ENCODE measurements around the gene SLC8A1. TPM values are rescaled to one million over a fixed set of nuclear protein-coding genes. Genes with fewer than 3 reads are reported as not detected.

The SLC8A1 gene
- total and polyA plus RNA-seq, 2 donors, result 0.46 to 20.4 TPM

DNA sequence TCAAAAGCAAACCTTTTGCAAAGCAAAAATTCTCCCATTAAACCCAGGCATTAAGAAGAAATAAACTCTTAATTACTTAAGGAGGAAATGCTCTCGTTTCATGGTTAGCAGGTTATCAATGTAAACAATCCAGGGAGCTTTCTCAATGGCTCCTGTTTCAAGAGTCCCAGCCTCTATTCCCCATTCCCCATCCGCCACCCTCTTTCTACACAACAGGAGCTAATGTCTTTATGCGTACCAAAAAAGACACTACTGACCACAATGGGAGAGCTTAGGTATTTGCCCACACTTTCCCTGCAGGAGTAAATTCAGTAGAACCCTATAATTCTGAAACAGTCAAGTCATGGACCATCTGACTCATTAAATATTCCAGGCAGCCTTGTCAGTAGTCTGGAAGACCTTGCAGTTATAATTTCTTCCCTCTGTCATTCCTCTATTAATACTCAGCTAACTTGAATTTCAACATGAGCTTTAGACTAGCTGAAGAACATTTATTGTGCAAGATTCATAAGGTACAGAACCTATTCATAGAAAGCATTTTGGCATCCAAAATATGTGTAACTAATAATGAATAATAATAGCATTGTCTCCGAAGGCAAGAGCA is 48.6 kb downstream of the SLC8A1 start:
- no peak for DNase-seq (ENCODE audit: low read depth in 6 of 9, low spot score in 9 of 9)
- Histone ChIP-seq H3K4me3 (ENCODE audit: low read length in 2 of 2) (no peak overlapping the region), H3K4me1 (ENCODE audit: control insufficient read depth in 2 of 2, insufficient read depth in 2 of 2, low read length in 2 of 2) (no peaks in the 10 kb centered on the region), H3K27me3 (ENCODE audit: control insufficient read depth in 2 of 2, insufficient read depth in 1 of 2, low read length in 1 of 2) (no peaks in the 10 kb centered on the region), H3K36me3 (ENCODE audit: control insufficient read depth in 2 of 2, insufficient read depth in 2 of 2, low read length in 1 of 2) (no peaks in the 10 kb centered on the region), H3K27ac (ENCODE audit: low read depth in 1 of 2, low read length in 1 of 2) (no peak overlapping the region), H3K9me3 (ENCODE audit: control insufficient read depth in 2 of 2, insufficient read depth in 1 of 2, low read length in 1 of 2) (no peaks in the 10 kb centered on the region)
- WGBS, result 98% methylated on average over 4 of the region's 4 CpGs

DNA sequence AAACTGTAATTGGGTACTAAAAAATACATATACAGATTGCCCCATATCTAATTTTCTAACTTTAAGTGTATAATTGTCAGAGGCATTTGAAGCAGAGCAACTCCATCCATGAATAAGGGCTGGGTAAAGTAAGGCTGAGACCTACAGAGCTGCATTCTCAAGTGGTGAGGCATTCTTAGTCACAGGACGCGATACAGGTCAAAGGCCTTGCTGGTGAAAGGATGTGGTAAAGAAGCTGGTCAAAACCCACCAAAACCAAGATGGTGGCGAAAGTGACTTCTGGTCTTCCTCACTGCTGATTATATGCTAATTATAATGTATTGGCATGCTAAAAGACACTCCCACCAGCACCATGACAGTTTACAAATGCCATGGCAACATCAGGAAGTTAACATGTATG is 50.0 kb downstream of the SLC8A1 start:
- no peaks in the 10 kb centered on the region for H3K4me1 ChIP-seq (ENCODE audit: control insufficient read depth in 2 of 2, insufficient read depth in 2 of 2, low read length in 2 of 2)
- H3K4me3 ChIP-seq (ENCODE audit: low read length in 2 of 2), result no peak overlapping the region
- WGBS, result 96% methylated on average over 3 of the region's 3 CpGs
- no peak overlapping the region for H3K27ac ChIP-seq (ENCODE audit: low read depth in 1 of 2, low read length in 1 of 2)
- no peaks in the 10 kb centered on the region for H3K36me3 ChIP-seq (ENCODE audit: control insufficient read depth in 2 of 2, insufficient read depth in 2 of 2, low read length in 1 of 2)
- DNase-seq (ENCODE audit: low read depth in 6 of 9, low spot score in 9 of 9), result no peak
- no peaks in the 10 kb centered on the region for H3K9me3 ChIP-seq (ENCODE audit: control insufficient read depth in 2 of 2, insufficient read depth in 1 of 2, low read length in 1 of 2)
- no peaks in the 10 kb centered on the region for H3K27me3 ChIP-seq (ENCODE audit: control insufficient read depth in 2 of 2, insufficient read depth in 1 of 2, low read length in 1 of 2)

DNA sequence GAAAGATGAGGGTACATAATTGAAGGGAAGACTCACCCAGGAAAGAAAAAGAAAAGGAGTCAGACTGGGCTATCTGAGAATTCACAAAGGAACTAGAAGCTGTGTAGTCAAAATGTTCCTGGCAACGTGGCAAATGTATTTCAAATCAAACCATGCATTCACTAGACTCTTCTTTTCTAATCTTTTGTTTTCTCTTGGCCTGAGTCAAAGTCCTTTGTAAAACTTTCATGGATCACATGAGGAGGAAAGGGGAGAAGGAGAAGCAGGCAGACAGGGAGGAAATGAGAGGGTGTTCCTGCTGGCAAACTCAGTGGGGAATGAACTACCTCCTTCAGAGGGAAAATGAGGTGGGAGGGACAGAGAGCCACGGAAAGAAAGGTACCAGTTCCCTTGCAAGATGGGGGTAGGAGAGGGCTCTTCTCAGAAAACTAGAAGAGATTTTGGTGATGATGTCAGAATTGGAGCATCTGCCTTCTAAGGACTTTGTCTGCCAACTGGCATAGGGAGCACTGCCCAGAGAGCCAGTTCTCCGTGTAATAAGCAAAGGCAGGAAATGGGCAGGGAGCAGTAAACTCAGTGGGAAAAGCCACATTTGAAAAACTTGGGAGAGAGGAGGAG is 51.4 kb downstream of the SLC8A1 start:
- no peak overlapping the region for H3K27ac ChIP-seq (ENCODE audit: low read depth in 1 of 2, low read length in 1 of 2)
- H3K4me3 ChIP-seq (ENCODE audit: low read length in 2 of 2), result no peak overlapping the region
- no peaks in the 10 kb centered on the region for H3K36me3 ChIP-seq (ENCODE audit: control insufficient read depth in 2 of 2, insufficient read depth in 2 of 2, low read length in 1 of 2)
- WGBS, result 78% methylated on average over 3 of the region's 3 CpGs
- DNase-seq (ENCODE audit: low read depth in 6 of 9, low spot score in 9 of 9), result no peak
- no peaks in the 10 kb centered on the region for H3K27me3 ChIP-seq (ENCODE audit: control insufficient read depth in 2 of 2, insufficient read depth in 1 of 2, low read length in 1 of 2)
- H3K9me3 ChIP-seq (ENCODE audit: control insufficient read depth in 2 of 2, insufficient read depth in 1 of 2, low read length in 1 of 2), result no peaks in the 10 kb centered on the region
- no peaks in the 10 kb centered on the region for H3K4me1 ChIP-seq (ENCODE audit: control insufficient read depth in 2 of 2, insufficient read depth in 2 of 2, low read length in 2 of 2)

DNA sequence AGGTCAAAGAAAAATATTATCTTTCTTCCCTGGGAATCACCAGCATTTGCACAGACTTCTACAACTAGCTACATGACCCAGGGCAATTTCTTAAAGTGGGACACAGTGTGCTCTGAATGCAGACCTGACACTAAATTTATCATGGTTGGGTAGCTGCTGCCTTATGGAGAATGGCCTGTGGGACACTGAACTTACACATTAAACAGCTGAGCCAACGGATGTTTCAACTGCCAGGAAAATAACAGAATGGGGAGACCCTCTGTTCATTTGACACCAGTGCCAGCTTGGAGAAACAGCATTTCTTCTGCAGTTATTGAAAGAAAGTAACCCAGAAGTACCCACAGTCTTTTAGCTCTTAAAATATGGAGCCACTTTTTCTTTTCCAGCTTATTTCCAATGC is 54.1 kb downstream of the SLC8A1 start:
- Histone ChIP-seq H3K4me1 (ENCODE audit: control insufficient read depth in 2 of 2, insufficient read depth in 2 of 2, low read length in 2 of 2) (no peaks in the 10 kb centered on the region), H3K4me3 (ENCODE audit: low read length in 2 of 2) (no peak overlapping the region), H3K9me3 (ENCODE audit: control insufficient read depth in 2 of 2, insufficient read depth in 1 of 2, low read length in 1 of 2) (no peaks in the 10 kb centered on the region), H3K36me3 (ENCODE audit: control insufficient read depth in 2 of 2, insufficient read depth in 2 of 2, low read length in 1 of 2) (no peaks in the 10 kb centered on the region), H3K27me3 (ENCODE audit: control insufficient read depth in 2 of 2, insufficient read depth in 1 of 2, low read length in 1 of 2) (no peaks in the 10 kb centered on the region), H3K27ac (ENCODE audit: low read depth in 1 of 2, low read length in 1 of 2) (no peak overlapping the region)
- 100% methylated on average over 1 of the region's 1 CpG for WGBS
- DNase-seq (ENCODE audit: low read depth in 6 of 9, low spot score in 9 of 9), result no peak

DNA sequence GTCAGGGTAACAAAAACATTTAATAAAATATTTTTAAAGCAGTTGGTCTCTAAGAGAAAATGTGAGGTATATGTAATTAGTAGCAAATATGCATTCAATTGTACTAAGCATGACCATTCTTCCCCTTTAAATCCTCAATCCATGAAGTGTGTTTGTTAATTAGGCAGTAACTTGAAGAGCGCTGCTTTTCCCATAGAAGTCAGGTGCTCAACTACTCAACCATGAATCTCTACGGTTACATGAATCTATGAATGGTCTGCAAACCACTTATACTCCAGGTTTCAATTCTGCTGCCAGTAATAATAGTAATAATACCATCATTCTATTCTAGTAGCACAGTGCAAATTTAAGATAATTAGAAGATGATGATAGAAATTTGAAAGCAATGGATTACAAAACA is 55.8 kb downstream of the SLC8A1 start:
- DNase-seq (ENCODE audit: low read depth in 6 of 9, low spot score in 9 of 9), result no peak
- 90% methylated on average over 2 of the region's 2 CpGs for WGBS
- Histone ChIP-seq H3K4me3 (ENCODE audit: low read length in 2 of 2) (no peak overlapping the region), H3K27me3 (ENCODE audit: control insufficient read depth in 2 of 2, insufficient read depth in 1 of 2, low read length in 1 of 2) (no peaks in the 10 kb centered on the region), H3K9me3 (ENCODE audit: control insufficient read depth in 2 of 2, insufficient read depth in 1 of 2, low read length in 1 of 2) (no peaks in the 10 kb centered on the region), H3K27ac (ENCODE audit: low read depth in 1 of 2, low read length in 1 of 2) (no peak overlapping the region), H3K4me1 (ENCODE audit: control insufficient read depth in 2 of 2, insufficient read depth in 2 of 2, low read length in 2 of 2) (no peaks in the 10 kb centered on the region), H3K36me3 (ENCODE audit: control insufficient read depth in 2 of 2, insufficient read depth in 2 of 2, low read length in 1 of 2) (no peaks in the 10 kb centered on the region)

DNA sequence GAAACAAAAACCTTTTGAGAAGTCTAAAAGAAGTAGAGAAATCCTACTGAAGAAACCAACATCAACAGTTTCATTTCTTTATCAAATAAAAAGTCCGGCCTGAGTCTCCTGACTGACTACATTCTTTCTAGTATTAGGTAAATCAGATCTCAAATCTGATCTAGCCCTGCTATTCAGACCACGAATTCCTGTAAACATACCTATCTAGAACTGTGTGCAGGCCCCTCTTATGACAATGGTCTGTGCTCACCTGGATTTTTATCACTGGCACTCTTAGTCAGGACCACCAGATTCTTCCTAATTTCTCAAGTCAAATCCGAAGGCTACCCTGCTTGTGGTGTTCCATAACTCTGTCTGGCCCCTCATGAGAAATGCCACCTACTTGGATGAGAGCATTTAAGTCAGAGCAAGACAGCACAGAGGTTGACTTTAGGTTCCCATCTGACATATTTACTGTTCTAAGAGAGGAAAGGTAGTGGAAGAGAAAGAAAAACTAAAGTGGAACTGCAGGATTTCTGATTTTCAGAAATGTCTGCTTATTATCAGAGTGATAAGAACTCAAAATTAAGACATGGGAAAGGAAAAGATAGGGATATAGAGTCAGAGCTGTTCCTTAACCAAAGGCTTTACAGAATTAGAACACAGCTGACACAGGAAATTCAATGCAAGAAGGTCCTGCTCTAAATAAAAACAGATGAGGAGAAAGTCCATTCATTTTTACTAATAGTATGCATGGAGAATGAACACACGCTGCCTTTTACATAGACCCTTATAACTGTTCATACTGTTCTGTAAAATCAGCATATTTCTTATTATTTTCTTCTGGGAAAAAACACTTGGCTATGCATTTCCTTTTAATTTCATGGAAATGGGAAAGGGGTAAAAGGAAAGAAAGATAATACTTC is 56.5 kb downstream of the SLC8A1 start:
- no peaks in the 10 kb centered on the region for H3K4me1 ChIP-seq (ENCODE audit: control insufficient read depth in 2 of 2, insufficient read depth in 2 of 2, low read length in 2 of 2)
- no peak overlapping the region for H3K4me3 ChIP-seq (ENCODE audit: low read length in 2 of 2)
- no peak overlapping the region for H3K27ac ChIP-seq (ENCODE audit: low read depth in 1 of 2, low read length in 1 of 2)
- no peak for DNase-seq (ENCODE audit: low read depth in 6 of 9, low spot score in 9 of 9)
- no peaks in the 10 kb centered on the region for H3K27me3 ChIP-seq (ENCODE audit: control insufficient read depth in 2 of 2, insufficient read depth in 1 of 2, low read length in 1 of 2)
- H3K9me3 ChIP-seq (ENCODE audit: control insufficient read depth in 2 of 2, insufficient read depth in 1 of 2, low read length in 1 of 2), result no peaks in the 10 kb centered on the region
- 93% methylated on average over 4 of the region's 4 CpGs for WGBS
- no peaks in the 10 kb centered on the region for H3K36me3 ChIP-seq (ENCODE audit: control insufficient read depth in 2 of 2, insufficient read depth in 2 of 2, low read length in 1 of 2)

DNA sequence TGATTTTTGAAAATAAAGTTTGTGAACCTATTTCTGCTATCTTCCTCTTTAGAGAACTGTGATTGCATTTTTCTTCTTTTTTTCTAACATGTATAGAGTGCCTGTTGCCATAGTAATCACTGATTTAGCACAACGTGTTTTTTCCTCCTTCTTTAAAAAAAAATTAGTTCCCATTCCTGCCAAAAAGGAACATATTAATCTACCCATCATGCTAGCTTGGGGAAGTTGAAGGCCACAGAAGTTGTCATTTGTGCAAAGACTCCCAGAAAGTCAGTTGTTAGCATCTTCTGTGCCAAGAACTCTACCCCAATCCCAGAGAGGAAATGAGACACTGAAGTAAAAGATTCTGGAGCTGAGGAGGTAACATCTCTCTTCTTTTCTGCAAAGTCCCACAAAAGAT is 57.3 kb downstream of the SLC8A1 start:
- no peaks in the 10 kb centered on the region for H3K36me3 ChIP-seq (ENCODE audit: control insufficient read depth in 2 of 2, insufficient read depth in 2 of 2, low read length in 1 of 2)
- DNase-seq (ENCODE audit: low read depth in 6 of 9, low spot score in 9 of 9), result no peak
- no peaks in the 10 kb centered on the region for H3K27me3 ChIP-seq (ENCODE audit: control insufficient read depth in 2 of 2, insufficient read depth in 1 of 2, low read length in 1 of 2)
- H3K27ac ChIP-seq (ENCODE audit: low read depth in 1 of 2, low read length in 1 of 2), result no peak overlapping the region
- H3K9me3 ChIP-seq (ENCODE audit: control insufficient read depth in 2 of 2, insufficient read depth in 1 of 2, low read length in 1 of 2), result no peaks in the 10 kb centered on the region
- WGBS, result 30% methylated on average over 1 of the region's 1 CpG
- no peak overlapping the region for H3K4me3 ChIP-seq (ENCODE audit: low read length in 2 of 2)
- H3K4me1 ChIP-seq (ENCODE audit: control insufficient read depth in 2 of 2, insufficient read depth in 2 of 2, low read length in 2 of 2), result no peaks in the 10 kb centered on the region

DNA sequence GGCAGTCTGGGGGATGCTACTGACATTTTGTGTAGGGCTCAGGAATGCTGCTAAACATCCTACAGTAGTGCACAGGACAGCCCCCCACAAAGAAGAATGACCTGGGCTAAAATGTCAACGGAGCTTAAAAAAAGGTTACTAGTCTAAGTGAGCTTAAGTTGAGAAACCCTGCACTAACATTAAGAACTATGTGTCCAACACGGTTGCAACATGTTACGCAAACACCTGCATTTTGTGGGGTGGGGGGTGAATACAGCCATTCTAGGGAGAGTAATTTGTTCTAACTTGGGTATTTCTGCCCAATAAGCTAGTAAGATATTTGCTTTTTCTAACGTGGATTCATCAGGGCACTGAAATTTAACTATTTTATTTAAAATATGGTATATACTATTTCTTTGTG is 57.9 kb downstream of the SLC8A1 start:
- H3K4me1 ChIP-seq (ENCODE audit: control insufficient read depth in 2 of 2, insufficient read depth in 2 of 2, low read length in 2 of 2), result no peaks in the 10 kb centered on the region
- no peak overlapping the region for H3K4me3 ChIP-seq (ENCODE audit: low read length in 2 of 2)
- DNase-seq (ENCODE audit: low read depth in 6 of 9, low spot score in 9 of 9), result no peak
- no peaks in the 10 kb centered on the region for H3K36me3 ChIP-seq (ENCODE audit: control insufficient read depth in 2 of 2, insufficient read depth in 2 of 2, low read length in 1 of 2)
- no peak overlapping the region for H3K27ac ChIP-seq (ENCODE audit: low read depth in 1 of 2, low read length in 1 of 2)
- 94% methylated on average over 4 of the region's 4 CpGs for WGBS
- no peaks in the 10 kb centered on the region for H3K9me3 ChIP-seq (ENCODE audit: control insufficient read depth in 2 of 2, insufficient read depth in 1 of 2, low read length in 1 of 2)
- H3K27me3 ChIP-seq (ENCODE audit: control insufficient read depth in 2 of 2, insufficient read depth in 1 of 2, low read length in 1 of 2), result no peaks in the 10 kb centered on the region

DNA sequence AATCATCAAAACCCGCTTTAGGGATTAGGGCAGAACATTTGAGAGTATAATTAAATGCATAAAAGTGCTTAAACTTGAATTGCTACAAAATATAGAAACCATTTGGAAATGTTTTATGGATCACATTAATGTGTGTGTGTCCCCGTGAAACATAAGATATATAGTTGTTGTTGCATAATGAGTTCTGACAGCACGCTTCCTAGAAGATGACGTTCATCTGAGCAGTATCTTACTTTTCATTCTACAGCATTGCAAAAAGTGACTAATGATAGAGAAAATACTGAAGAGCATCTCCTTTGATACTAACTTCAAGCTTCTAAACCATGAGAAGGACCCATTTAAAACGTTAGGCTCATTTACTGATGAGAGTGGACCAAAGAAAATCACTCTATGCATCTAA is 63.7 kb downstream of the SLC8A1 start:
- 96% methylated on average over 5 of the region's 5 CpGs for WGBS
- H3K4me3 ChIP-seq (ENCODE audit: low read length in 2 of 2), result no peak overlapping the region

More for the DNA sequence above, 63.7 kb downstream of the SLC8A1 start:
- H3K4me1 ChIP-seq (ENCODE audit: control insufficient read depth in 2 of 2, insufficient read depth in 2 of 2, low read length in 2 of 2), result no peaks in the 10 kb centered on the region
- H3K36me3 ChIP-seq (ENCODE audit: control insufficient read depth in 2 of 2, insufficient read depth in 2 of 2, low read length in 1 of 2), result no peaks in the 10 kb centered on the region
- DNase-seq (ENCODE audit: low read depth in 6 of 9, low spot score in 9 of 9), result no peak
- no peaks in the 10 kb centered on the region for H3K9me3 ChIP-seq (ENCODE audit: control insufficient read depth in 2 of 2, insufficient read depth in 1 of 2, low read length in 1 of 2)
- no peaks in the 10 kb centered on the region for H3K27me3 ChIP-seq (ENCODE audit: control insufficient read depth in 2 of 2, insufficient read depth in 1 of 2, low read length in 1 of 2)
- no peak overlapping the region for H3K27ac ChIP-seq (ENCODE audit: low read depth in 1 of 2, low read length in 1 of 2)

Data from thymus (tissue), 11 donors.